Embryonic facial prominence (tissue), 1 donor: Measurements from ENCODE around the gene AGRP.
"Not testable (repeated sequence)": the region's sequence is repeated elsewhere in the genome, so short reads cannot be mapped to it uniquely, and the experiment has no call there.

Experiments used
- DNase-seq: peaks from one replicate; pipeline ENCODE4 v3.0.0-alpha.2; 2016; ENCODE audit errors: extremely low spot score

AGRP gene

DNA sequence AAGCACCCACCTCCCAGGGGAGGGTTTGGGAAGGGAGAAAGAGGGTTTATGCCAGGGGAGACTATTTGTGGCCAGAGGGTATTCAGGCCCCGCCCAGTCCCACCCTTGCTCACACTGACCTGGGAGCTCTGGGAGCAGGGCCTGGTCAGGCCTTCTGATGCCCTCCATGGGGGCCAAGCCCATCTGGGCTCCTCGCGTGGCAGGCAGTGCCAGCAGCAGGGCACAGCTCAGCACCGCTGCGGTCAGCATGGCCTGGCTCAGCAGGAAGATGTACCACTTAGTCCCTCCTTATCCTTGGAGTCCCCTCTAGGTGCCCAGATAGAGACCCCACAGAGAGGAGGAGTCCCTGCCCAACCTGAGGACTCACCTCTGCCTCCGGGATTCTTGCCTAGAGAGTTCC lies at the start of gene AGRP:
Gene AGRP (minus strand): TSS at position 398 of the 400 bp plus-strand sequence. CDS start 149 bp downstream, at position 249.
- no peak for DNase-seq

DNA sequence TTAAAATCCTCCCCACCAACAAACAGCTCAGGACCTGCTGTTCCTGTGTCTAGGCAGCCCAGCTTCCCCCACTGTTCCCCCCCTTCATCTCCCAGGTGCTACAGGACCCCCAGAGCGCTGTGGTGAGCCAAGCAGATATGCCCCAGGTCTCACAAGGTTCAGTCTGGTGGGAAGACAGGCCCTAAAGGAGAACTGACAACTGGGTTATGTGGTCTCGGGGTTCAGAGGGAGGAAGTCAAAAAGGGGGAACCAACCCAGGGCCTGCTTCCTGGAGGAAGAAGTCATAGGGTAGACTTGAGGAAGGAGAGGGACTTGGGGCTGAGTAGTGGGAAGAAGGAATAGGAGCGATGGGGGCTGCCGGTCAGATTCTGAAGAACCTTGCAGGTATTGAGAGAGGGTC lies 47.9 kb upstream of the AGRP start:
- no peak for DNase-seq

GRCh38 chr16:67530013-67530939 lies 46.9 kb upstream of the AGRP start:
- DNase-seq: no peak

DNA sequence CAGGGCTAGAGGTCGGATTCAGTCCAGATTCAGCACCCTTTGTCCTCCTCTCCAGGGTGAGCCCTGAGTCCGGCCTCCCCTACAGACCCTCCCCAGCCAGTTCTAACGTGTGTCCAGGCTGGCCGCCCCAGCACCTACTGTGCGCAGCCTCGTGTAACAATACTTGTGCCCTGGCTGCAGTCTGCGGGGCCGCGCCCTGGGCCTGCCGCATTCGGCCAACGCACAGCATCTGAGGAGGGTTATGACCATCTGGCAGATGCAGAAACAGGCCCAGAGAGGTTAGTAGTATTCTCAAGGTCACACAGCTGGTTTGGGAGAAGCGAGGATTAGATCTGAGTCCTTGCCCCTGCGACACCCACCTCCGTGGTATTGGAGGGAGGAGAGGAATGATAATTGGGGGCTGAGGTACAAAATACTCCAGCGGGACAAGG lies 46.2 kb upstream of the AGRP start:
- no peak for DNase-seq

DNA sequence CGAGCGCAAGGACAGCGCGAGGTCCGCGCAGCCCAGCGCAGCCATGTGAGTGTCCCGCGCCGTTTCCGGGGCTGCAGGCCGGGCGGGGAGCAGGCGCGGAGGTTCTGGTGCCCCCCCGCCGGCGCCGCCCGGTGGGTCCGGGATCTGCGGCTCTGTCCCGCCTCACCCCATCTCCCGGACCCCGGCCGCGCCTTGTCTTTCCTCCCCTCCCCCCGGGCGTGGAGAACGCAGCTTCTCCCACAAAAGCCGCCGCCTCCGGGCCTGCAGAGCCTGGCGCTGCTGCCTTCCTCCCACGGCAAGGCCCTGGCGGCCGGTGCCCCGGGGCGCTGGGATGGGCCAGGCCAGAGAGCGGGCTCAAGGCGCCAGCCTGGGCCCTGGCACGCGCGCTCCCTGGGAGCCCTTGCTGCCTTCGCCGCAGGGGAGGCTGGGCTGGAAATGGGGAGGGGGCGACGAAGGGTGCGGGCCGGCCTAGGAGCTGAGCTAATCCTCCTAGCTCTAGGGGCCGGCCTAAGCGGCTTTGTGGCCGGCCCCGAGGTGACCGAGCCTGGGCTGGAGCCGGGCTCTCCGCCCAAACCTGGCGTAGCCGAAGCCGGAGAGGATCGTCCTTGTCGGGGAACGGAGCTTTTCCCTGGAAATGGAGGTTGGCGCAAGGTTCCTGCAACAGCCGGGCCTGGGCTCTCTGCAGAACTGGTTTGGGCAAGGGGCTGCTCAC lies 45.7 kb upstream of the AGRP start:
- no peak for DNase-seq

DNA sequence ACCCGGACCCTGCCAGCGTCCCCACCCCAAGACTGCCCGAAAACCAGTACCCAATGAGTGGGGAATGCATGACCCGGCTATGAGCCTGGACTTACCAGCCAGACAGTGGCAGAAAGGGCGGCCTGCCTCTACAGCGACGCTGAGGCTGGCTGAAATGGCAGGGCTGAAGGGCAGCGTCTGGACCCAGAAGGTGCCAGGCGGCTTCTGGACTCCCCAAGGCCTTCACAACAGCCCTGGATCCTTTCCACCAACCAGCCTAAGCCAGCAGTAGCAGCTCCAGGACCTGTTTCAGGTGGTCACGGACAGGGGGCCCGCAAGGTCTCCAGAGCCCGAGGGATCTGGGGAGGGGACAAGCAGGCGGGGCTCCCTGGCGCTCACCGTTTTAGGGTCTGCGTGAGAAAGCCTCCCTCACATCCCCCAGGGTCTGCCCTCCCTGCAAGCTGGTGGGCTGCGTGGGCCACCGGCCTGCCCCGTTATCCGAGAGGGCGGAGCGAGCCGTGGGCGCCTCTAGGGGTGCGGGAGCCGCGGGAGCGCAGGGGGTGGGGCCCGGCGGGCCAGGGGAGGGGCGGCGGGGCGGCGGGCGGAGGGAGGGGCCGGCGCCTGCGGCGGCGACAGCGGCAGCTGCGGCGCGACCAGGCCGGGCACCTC lies 45.0 kb upstream of the AGRP start, which contains the start of gene RIPOR1:
Gene RIPOR1 (plus strand): TSS at position 608 of the 648 bp plus-strand sequence. CDS start 9,618 bp downstream, outside the sequence.
- no peak for DNase-seq

DNA sequence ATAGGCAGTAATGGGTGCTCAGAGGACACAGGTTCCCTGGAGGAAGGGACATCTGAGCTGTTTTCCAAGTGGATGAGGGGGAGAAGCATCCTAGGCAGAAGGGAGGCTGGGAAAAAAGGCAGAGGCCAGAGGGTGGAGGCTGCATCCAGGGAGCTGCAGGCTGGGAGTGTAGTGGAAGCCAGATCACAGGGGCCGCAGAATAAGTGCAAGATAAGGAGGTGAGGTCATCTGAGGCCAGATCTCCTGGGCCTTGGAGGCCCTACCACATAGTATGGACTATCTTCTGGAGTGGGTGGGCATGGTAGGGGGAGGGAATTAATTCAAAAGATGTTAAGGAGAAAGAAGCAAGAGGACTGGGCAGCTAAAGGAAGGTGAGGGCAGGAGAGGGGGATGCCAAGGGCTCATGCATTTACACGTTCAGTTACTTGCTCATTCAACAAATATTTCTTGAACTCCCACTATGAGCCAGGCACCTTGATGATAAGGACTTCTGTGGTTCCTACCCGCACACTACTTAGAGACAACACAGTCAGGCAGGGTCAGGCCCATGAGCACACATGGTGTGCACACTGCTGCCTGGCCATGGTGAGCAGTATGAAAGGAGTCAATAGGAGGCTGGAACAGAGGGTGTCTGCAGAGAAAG lies 42.9 kb upstream of the AGRP start:
- DNase-seq: no peak

DNA sequence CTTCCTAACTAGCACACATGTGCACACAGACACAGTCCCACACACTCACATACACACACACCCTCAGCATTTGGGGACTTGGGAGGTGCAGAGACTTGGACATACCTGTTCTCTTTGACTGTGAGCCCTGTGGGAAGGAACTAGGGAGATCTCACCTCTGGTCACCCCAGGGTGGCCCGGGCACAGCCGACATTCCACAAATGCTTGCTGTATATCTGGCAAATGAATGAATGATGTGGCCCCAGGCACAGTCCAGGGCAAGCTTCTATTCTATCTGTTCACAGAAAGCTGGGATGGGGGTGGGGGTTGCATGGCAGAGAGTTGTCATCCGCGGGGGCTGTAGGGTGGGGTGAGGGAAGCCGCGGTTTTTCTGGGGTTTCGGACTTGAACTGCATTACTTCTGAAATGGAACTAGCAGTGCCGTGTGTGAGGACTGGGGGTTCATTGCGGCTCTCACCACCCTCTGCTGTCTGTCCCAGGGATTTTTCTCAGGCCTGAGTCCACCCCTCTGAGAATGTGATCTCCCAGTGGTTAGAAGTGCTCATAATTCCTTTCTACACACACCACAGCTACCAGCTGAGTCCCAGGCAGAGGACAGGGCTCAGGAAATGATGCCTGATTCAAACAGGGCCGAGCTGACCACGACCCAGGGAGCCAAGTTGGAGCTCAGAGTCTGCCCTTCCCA lies 42.0 kb upstream of the AGRP start:
- DNase-seq: no peak

- DNase-seq: peak; percentile 85
Observed at GRCh38 chr16:67521095-67521804, 37.9 kb upstream of the AGRP start.

GRCh38 chr16:67519242-67519641 lies 35.9 kb upstream of the AGRP start:
- DNase-seq: no peak

DNA sequence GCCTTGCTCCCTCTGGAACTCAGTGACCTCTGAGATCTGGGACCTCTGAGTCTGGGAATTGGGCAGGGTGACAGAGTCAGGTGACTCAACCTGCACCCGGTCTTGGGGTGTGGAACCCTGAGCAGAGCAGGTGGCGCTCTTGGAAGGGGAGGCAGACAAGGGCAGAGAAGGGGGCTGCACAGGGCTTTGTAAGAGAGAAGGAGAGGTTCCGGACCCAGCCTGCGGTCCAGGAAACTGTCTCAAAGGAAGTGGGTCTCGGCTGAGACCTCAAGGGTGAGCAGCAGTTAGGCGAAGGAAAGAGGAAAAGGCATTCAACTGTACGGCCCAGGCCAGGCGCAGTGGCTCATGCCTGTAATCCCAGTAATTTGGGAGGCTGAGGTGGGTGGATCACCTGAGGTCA lies 35.3 kb upstream of the AGRP start:
- DNase-seq: no peak

DNA sequence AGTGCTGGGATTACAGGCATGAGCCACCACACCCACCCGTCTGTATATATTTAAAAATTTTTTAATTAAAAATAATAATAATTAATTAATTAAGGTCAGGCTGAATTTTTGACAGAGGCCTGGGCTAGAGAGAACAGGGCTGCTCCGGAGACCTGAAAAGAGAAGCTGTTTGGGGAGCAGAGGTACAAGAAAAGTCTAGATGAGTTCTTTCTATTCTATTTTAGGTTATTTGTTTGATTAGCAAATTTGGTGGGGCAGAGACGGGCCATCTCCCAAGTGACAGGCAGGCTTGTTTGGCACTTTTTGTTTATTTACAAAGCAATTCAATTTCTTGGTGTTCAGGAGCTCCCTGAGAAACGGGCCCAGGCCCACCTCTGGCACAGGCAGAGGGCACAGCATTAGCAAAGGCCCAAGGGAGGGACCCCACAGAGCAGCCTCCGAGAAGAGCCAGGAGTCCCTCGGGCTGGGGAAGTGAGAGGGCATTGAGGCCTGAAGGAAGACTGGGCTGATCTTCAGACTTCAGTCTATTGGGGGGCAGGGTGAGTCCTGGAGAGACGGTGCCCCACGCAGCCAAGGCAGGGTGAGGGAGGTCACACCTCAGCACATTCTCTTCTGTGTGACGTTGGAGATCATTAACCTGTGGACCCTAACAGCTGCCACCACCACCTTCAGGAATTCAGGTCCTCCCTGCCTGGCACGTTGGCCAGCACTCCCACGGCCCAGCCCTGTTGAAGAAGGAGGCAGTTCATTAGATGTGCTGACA lies 34.5 kb upstream of the AGRP start:
- no peak for DNase-seq

GRCh38 chr16:67517155-67517445 lies 33.8 kb upstream of the AGRP start:
- DNase-seq: no peak

GRCh38 chr16:67516296-67517154 lies 33.2 kb upstream of the AGRP start:
- no peak for DNase-seq

GRCh38 chr16:67514382-67514828 lies 31.1 kb upstream of the AGRP start:
- no peak for DNase-seq

DNA sequence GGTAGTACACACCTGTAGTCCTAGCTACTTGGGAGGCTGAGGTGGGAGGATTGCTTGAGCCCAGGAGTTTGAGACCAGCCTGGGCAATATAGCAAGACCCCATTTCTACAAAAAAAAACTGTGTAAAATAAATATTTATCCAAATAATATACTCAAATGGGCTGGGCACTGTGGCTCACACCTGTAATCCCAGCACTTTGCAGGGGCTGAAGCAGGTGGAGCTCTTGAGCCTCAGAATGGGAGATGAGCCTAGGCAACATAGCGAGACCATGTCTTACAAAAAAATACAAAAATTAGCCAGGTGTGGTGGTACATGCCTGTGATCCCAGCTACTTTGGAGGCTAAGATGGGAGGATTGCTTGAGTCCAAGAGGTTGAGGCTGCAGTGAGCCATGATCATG lies 30.5 kb upstream of the AGRP start:
- DNase-seq: not testable (repeated sequence)

DNA sequence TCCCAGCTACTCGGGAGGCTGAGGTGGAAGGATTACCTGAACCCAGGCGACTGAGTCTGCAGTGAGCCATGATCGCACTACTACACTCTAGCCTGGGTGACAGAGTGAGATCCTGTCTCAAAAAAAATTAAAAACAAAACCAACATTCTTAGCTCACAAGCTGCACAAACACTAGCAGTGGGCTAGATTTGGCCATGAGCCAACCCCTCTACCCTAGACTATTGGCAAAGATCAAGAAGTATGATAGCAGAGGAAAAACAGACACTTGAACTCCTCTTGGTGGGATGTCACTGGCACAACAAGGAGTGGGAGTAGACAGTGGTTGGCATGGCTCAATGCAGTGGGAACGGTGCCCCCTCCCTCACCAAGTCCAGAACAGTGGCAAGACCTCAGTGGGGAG lies 25.7 kb upstream of the AGRP start:
- no peak for DNase-seq

GRCh38 chr16:67506468-67506867 lies 23.1 kb upstream of the AGRP start:
- DNase-seq: no peak
